CD4-positive, alpha-beta T cell treated with Interleukin-15 for 4 hours (primary cell): ENCODE results near the gene NLGN1.
"Not testable (repeated sequence)": the region's sequence is repeated elsewhere in the genome, so short reads cannot be mapped to it uniquely, and the experiment has no call there.

Experiments used
- DNase-seq: peaks from one replicate; pipeline ENCODE4 v3.0.0-alpha.2; 2020; ENCODE audit warnings: low spot score

NLGN1 gene

GRCh38 chr3:174220775-174221554 is 823.4 kb downstream of the NLGN1 start:
- no peak for DNase-seq

GRCh38 chr3:174223042-174223441 is 825.5 kb downstream of the NLGN1 start:
- DNase-seq: no peak

GRCh38 chr3:174223626-174224025 is 826.1 kb downstream of the NLGN1 start:
- DNase-seq: no peak

GRCh38 chr3:174229916-174230315 is 832.4 kb downstream of the NLGN1 start:
- DNase-seq: no peak

- not testable (repeated sequence) for DNase-seq
These were observed 834.6 kb downstream of the NLGN1 start for GRCh38 chr3:174232028-174232657.

GRCh38 chr3:174232658-174233429 is 835.3 kb downstream of the NLGN1 start:
- DNase-seq: no peak

GRCh38 chr3:174233511-174233910 is 836.0 kb downstream of the NLGN1 start:
- no peak for DNase-seq

- no peak for DNase-seq
These were observed 844.9 kb downstream of the NLGN1 start for GRCh38 chr3:174242311-174243041.

- no peak for DNase-seq
These were observed 845.6 kb downstream of the NLGN1 start for GRCh38 chr3:174243171-174243570.

- DNase-seq: no peak
These were observed 850.2 kb downstream of the NLGN1 start for GRCh38 chr3:174247687-174248152.

GRCh38 chr3:174251681-174252080 is 854.1 kb downstream of the NLGN1 start:
- DNase-seq: no peak

GRCh38 chr3:174253196-174253823 is 855.8 kb downstream of the NLGN1 start:
- no peak for DNase-seq

- DNase-seq: no peak
These were observed 856.4 kb downstream of the NLGN1 start for GRCh38 chr3:174253940-174254339.

- DNase-seq: no peak
These were observed 857.9 kb downstream of the NLGN1 start for GRCh38 chr3:174255454-174255853.

- DNase-seq: no peak
These were observed 868.9 kb downstream of the NLGN1 start for GRCh38 chr3:174266476-174266875.

GRCh38 chr3:174268061-174268460 is 870.5 kb downstream of the NLGN1 start:
- DNase-seq: no peak

GRCh38 chr3:174268586-174268985 is 871.0 kb downstream of the NLGN1 start:
- no peak for DNase-seq

- no peak for DNase-seq
These were observed 873.3 kb downstream of the NLGN1 start for GRCh38 chr3:174270841-174271240.

GRCh38 chr3:174275336-174275735 is 877.8 kb downstream of the NLGN1 start:
- no peak for DNase-seq

GRCh38 chr3:174276826-174277225 is 879.3 kb downstream of the NLGN1 start:
- no peak for DNase-seq

- no peak for DNase-seq
These were observed 880.5 kb downstream of the NLGN1 start for GRCh38 chr3:174278094-174278493.

- no peak for DNase-seq
These were observed 882.6 kb downstream of the NLGN1 start for GRCh38 chr3:174280186-174280585.
